Fibroblast of the aortic adventitia (primary cell): ENCODE results near the gene LONP1. TPM values are rescaled to one million over a fixed set of nuclear protein-coding genes. Genes with fewer than 3 reads are reported as not detected.

Experiments
- DNase-seq: peaks from one replicate; pipeline ENCODE4 v3.0.0-alpha.2; 2010; ENCODE audit warnings: low read depth
- H3K4me3 ChIP-seq: 2 replicates; pipeline ENCODE4 v1.5.1; 2011; ENCODE audit warnings: low read depth, mild to moderate bottlenecking, control low read depth, low read length, moderate library complexity
- CTCF ChIP-seq: IDR thresholded peaks from 2 replicates; pipeline ENCODE4 v1.5.1; 2011; ENCODE audit warnings: mild to moderate bottlenecking, low read length, control low read depth, inconsistent platforms; ENCODE audit not compliant: insufficient read depth
- total RNA-seq: library from RNA; depleted of rRNA; stranded (reverse); fragments of >200 nt; gene quantifications from 2 replicates; pipeline ENCODE4 v1.2.3, GENCODE V29; 2012; ENCODE audit warnings: low replicate concordance

Gene LONP1
- total RNA-seq, 1 donor: 80.3 TPM

- TF ChIP-seq CTCF: no peak
- DNase-seq: no peak
- H3K4me3 ChIP-seq: no peak overlapping the region
Measured at GRCh38 chr19:5676105-5676771, 43.7 kb downstream of the LONP1 start.

- TF ChIP-seq CTCF: no peak
- DNase-seq: no peak
- no peak overlapping the region for H3K4me3 ChIP-seq
Measured at GRCh38 chr19:5674714-5675113, 45.2 kb downstream of the LONP1 start.

- no peak for TF ChIP-seq CTCF
- DNase-seq: no peak
- no peak overlapping the region for H3K4me3 ChIP-seq
Measured at GRCh38 chr19:5673752-5674151, 46.2 kb downstream of the LONP1 start.

GRCh38 chr19:5672708-5673459, 47.1 kb downstream of the LONP1 start:
- no peak for DNase-seq
- H3K4me3 ChIP-seq: no peak overlapping the region
- TF ChIP-seq CTCF: no peak

GRCh38 chr19:5671600-5671999, 48.3 kb downstream of the LONP1 start:
- H3K4me3 ChIP-seq: no peak overlapping the region
- no peak for DNase-seq
- no peak for TF ChIP-seq CTCF

GRCh38 chr19:5669212-5669611, 50.7 kb downstream of the LONP1 start:
- no peak for TF ChIP-seq CTCF
- DNase-seq: no peak
- H3K4me3 ChIP-seq: no peak overlapping the region
